Calu3 (cell line): ENCODE results near the gene ACTN2. TPM values are rescaled to one million over a fixed set of nuclear protein-coding genes. Genes with fewer than 3 reads are reported as not detected.

Source experiments
- BruUV-seq: library from RNA; stranded (reverse); fragments of 400-500 nt; replicated peaks from 2 replicates; lab custom pipeline; 2021; lab: Mats Ljungman, UMichigan
- CTCF ChIA-PET: fragments of 300-600 bp; sonication (Branson Sonifier 250); formaldehyde crosslinking; loops from one replicate; lab custom pipeline; 2022; ENCODE audit warnings: antibody characterized with exemption; lab: Charles Lee
- DNase-seq: peaks from one replicate; pipeline ENCODE4 v3.0.0; 2022
- H3K27ac Mint-ChIP-seq: one replicate; pipeline ENCODE4 v1.8.0; 2022; ENCODE audit warnings: mixed read lengths; ENCODE audit not compliant: unreplicated experiment
- H3K27me3 Mint-ChIP-seq: one replicate; pipeline ENCODE4 v1.8.0; 2022; ENCODE audit warnings: mixed read lengths; ENCODE audit not compliant: unreplicated experiment
- H3K36me3 Mint-ChIP-seq: one replicate; pipeline ENCODE4 v1.8.0; 2022; ENCODE audit warnings: mild to moderate bottlenecking, moderate library complexity, mixed read lengths; ENCODE audit not compliant: insufficient read depth, unreplicated experiment
- H3K4me1 Mint-ChIP-seq: one replicate; pipeline ENCODE4 v1.8.0; 2022; ENCODE audit warnings: mild to moderate bottlenecking, low read depth, mixed read lengths; ENCODE audit not compliant: unreplicated experiment
- H3K4me3 Mint-ChIP-seq: one replicate; pipeline ENCODE4 v1.8.0; 2022; ENCODE audit warnings: mild to moderate bottlenecking, low read depth, moderate library complexity, mixed read lengths; ENCODE audit not compliant: unreplicated experiment
- H3K9me3 Mint-ChIP-seq: one replicate; pipeline ENCODE4 v1.8.0; 2022; ENCODE audit warnings: low read depth, mixed read lengths; ENCODE audit not compliant: unreplicated experiment
- intact Hi-C: fragments of 100-400 bp; cut with micrococcal nuclease; formaldehyde crosslinking; loops from one replicate; pipeline ENCODE4 v1.10.0; 2022; ENCODE audit not compliant: unreplicated experiment
- total RNA-seq: library from RNA; stranded (reverse); gene quantifications from 2 replicates; pipeline ENCODE4 v1.2.3, GENCODE V29; 2022
- TF ChIP-seq, protein P1 (sequence below): fragments of 200-600 bp; IDR thresholded peaks from one replicate; pipeline ENCODE4 v1.8.0; 2022; ENCODE audit warnings: antibody characterized with exemption; ENCODE audit not compliant: unreplicated experiment

ACTN2 gene
- total RNA-seq, 1 experiment from 2014 or later, result not detected

- H3K36me3 Mint-ChIP-seq, result no peaks in the 10 kb centered on the region
- intact Hi-C loops, result loop anchor here (1.0 to 5.0 kb wide), 4 partner anchors 38 to 803 kb away; partner anchors contain the start of gene MTR
- TF ChIP-seq, protein P1, sequence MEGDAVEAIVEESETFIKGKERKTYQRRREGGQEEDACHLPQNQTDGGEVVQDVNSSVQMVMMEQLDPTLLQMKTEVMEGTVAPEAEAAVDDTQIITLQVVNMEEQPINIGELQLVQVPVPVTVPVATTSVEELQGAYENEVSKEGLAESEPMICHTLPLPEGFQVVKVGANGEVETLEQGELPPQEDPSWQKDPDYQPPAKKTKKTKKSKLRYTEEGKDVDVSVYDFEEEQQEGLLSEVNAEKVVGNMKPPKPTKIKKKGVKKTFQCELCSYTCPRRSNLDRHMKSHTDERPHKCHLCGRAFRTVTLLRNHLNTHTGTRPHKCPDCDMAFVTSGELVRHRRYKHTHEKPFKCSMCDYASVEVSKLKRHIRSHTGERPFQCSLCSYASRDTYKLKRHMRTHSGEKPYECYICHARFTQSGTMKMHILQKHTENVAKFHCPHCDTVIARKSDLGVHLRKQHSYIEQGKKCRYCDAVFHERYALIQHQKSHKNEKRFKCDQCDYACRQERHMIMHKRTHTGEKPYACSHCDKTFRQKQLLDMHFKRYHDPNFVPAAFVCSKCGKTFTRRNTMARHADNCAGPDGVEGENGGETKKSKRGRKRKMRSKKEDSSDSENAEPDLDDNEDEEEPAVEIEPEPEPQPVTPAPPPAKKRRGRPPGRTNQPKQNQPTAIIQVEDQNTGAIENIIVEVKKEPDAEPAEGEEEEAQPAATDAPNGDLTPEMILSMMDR, result peak; percentile 60
- peak; percentile 12 for DNase-seq
- BruUV-seq, result no TSS peak
- H3K27ac Mint-ChIP-seq, result no peak overlapping the region
- H3K4me1 Mint-ChIP-seq, result no peaks in the 10 kb centered on the region
- CTCF ChIA-PET, result interaction anchor here (0.8 to 2.1 kb wide), 6 partner anchors 11 to 803 kb away, joined by 3 to 10 read pairs (median 6); partner anchors contain the start of genes HEATR1 and MTR
- no peaks in the 10 kb centered on the region for H3K9me3 Mint-ChIP-seq
- H3K27me3 Mint-ChIP-seq, result no peaks in the 10 kb centered on the region
- no peak overlapping the region for H3K4me3 Mint-ChIP-seq
These were observed 73.1 kb downstream of the ACTN2 start for GRCh38 chr1:236759252-236759859.

GRCh38 chr1:236760480-236760879 lies 74.2 kb downstream of the ACTN2 start:
- CTCF ChIA-PET, result interaction anchor here (2.1 kb wide), 1 partner anchor 802 kb away, joined by 10 read pairs; no protein-coding TSS in a partner anchor
- intact Hi-C loops, result no loop called here
- Mint-ChIP-seq H3K9me3 (no peaks in the 10 kb centered on the region), H3K4me3 (no peak overlapping the region), H3K27me3 (no peaks in the 10 kb centered on the region), H3K27ac (no peak overlapping the region), H3K36me3 (no peaks in the 10 kb centered on the region), H3K4me1 (no peaks in the 10 kb centered on the region)
- DNase-seq, result no peak
- BruUV-seq, result no TSS peak
- TF ChIP-seq, protein P1, result no peak

DNA sequence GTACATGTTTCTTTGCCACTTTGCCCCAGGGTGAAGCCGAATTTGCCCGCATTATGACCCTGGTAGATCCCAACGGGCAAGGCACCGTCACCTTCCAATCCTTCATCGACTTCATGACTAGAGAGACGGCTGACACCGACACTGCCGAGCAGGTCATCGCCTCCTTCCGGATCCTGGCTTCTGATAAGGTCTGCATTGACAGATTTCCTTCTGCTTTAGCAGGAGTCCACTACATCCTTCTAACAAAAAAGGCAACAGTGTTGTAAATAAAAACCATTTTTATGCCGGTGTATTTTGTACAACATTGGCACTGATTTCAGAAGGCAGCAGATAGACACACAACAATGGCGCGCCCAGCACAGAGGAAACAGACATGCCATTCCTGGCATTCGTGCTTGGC lies 74.7 kb downstream of the ACTN2 start:
- Mint-ChIP-seq H3K27me3 (no peaks in the 10 kb centered on the region), H3K9me3 (no peaks in the 10 kb centered on the region), H3K27ac (no peak overlapping the region), H3K4me3 (no peak overlapping the region), H3K36me3 (no peaks in the 10 kb centered on the region), H3K4me1 (no peaks in the 10 kb centered on the region)
- CTCF ChIA-PET, result interaction anchor here (2.1 kb wide), 1 partner anchor 801 kb away, joined by 10 read pairs; no protein-coding TSS in a partner anchor
- TF ChIP-seq, protein P1, result no peak
- DNase-seq, result no peak
- BruUV-seq, result no TSS peak
- intact Hi-C loops, result no loop called here

DNA sequence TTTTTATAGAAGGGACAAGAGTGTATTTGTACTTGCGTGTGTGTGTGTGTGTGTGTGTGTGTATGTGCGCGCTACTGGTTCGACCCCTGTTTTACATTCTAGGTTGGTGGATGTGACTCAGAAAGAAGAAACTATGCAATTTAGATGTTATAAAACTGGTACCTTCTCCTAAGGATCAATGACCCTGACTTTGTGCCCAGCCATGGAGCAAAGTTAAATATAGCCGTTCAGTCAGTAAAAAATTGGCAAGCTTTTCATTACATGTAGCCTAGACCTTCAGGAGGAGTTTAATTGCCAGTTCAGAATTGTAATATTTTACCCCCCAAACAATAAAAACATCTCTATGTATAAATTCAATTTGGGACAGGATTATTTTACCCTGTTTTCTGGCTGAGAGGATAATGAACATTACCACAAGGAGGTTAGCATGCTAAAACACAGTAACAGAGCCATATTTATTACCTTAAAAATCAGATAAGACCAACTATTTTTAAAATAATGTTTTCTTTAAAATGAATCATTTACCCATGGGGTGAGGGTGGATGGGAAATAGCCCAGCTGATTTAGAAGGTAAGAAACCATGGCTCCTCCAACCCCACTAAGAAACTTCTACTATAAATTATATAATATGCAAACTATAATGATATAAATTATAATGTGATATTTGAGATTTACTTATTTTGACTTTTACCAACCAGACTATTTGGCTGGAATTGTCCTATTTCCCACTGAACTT lies 75.3 kb downstream of the ACTN2 start:
- Mint-ChIP-seq H3K4me1 (no peaks in the 10 kb centered on the region), H3K27ac (no peak overlapping the region), H3K9me3 (no peaks in the 10 kb centered on the region), H3K4me3 (no peak overlapping the region), H3K36me3 (no peaks in the 10 kb centered on the region), H3K27me3 (no peaks in the 10 kb centered on the region)
- DNase-seq, result no peak
- CTCF ChIA-PET, result no interaction called here
- TF ChIP-seq, protein P1, result no peak
- intact Hi-C loops, result no loop called here
- BruUV-seq, result no TSS peak
